HepG2 (cell line): Measurements from ENCODE around the gene ADGRG6. TPM values are rescaled to one million over a fixed set of nuclear protein-coding genes. Genes with fewer than 3 reads are reported as not detected.
"Not testable (repeated sequence)": the region's sequence is repeated elsewhere in the genome, so short reads cannot be mapped to it uniquely, and the experiment has no call there.

Experiments used
- ATAC-seq: fragments of 200-7000 bp; cut with Tn5 transposase; 3 replicates; pipeline ENCODE4 v1.9.1; 2020; ENCODE audit warnings: mild to moderate bottlenecking, moderate library complexity
- BruUV-seq: library from RNA; stranded (reverse); fragments of 400-500 nt; replicated peaks from 2 replicates; lab custom pipeline; 2021; lab: Mats Ljungman, UMichigan
- CTCF ChIA-PET: fragments of 300-600 bp; formaldehyde crosslinking; extraction: SDS; loops from one replicate; lab custom pipeline; 2021; ENCODE audit warnings: low total read pairs, inconsistent platforms, low intra/inter-chr PET ratio; lab: Yijun Ruan, JAX
- POLR2A ChIA-PET: fragments of 350-600 bp; sonication (Branson Sonifier 250); formaldehyde crosslinking; loops from one replicate; lab custom pipeline; 2020; ENCODE audit warnings: antibody characterized with exemption, inconsistent platforms; lab: Yijun Ruan, JAX
- DNase-seq: peaks from one replicate; pipeline ENCODE4 v3.0.0-alpha.2; 2015; ENCODE audit warnings: low spot score
- FAIRE-seq: peaks from 3 replicates; lab custom pipeline; 2011; peaks lifted over from hg19 to GRCh38; lab: Jason Lieb, UNC
- H2AFZ ChIP-seq: one replicate; pipeline ENCODE4 v1.6.1; 2011; ENCODE audit warnings: low read length, inconsistent platforms
- H3K27ac ChIP-seq: fragments of 300-600 bp; 3 replicates; pipeline ENCODE4 v1.8.0; 2011; ENCODE audit warnings: mixed run types, mild to moderate bottlenecking, mixed read lengths, low read length, inconsistent platforms; ENCODE audit not compliant: insufficient read depth; ENCODE audit errors: extremely low read length
- H3K27me3 ChIP-seq, 2 experiments: fragments of 200-600 bp in 1 of 2; 2 replicates in 1 of 2; 3 replicates in 1 of 2; pipeline versions ENCODE4 v1.6.0 to v1.8.0; 2011; ENCODE audit warnings: low read length in 2 of 2, mild to moderate bottlenecking in 2 of 2, moderate library complexity in 2 of 2, inconsistent platforms in 1 of 2; ENCODE audit not compliant: insufficient read depth in 2 of 2, control insufficient read depth in 1 of 2
- H3K36me3 ChIP-seq, 2 experiments: fragments of 200-600 bp in 1 of 2; replicated peaks in 1 of 2; 2 replicates in 1 of 2; 3 replicates in 1 of 2; pipeline versions ENCODE4 v1.5.1 to v1.8.0; 2011; ENCODE audit warnings: low read length in 2 of 2, inconsistent platforms in 1 of 2; ENCODE audit not compliant: insufficient read depth in 2 of 2, control insufficient read depth in 1 of 2
- H3K4me1 ChIP-seq: 2 replicates; pipeline ENCODE4 v1.5.1; 2012; ENCODE audit warnings: low read length, inconsistent platforms; ENCODE audit not compliant: insufficient read depth
- H3K4me2 ChIP-seq: 2 replicates; pipeline ENCODE4 v1.6.0; 2011; ENCODE audit warnings: low read depth, low read length, inconsistent platforms
- H3K4me3 ChIP-seq, 3 experiments: fragments of 200-600 bp in 1 of 3; sonication (generic), shearing (Covaris generic) in 1 of 3; replicated peaks in 1 of 3; 2 replicates each; pipeline ENCODE4 v1.5.1; 2011 to 2016; ENCODE audit warnings: low read length in 3 of 3, inconsistent platforms in 2 of 3, low read depth in 2 of 3, mild to moderate bottlenecking in 2 of 3, control low read depth in 1 of 3, mixed read lengths in 1 of 3; ENCODE audit not compliant: insufficient read depth in 1 of 3
- H3K79me2 ChIP-seq: one replicate; pipeline ENCODE4 v1.6.1; 2011; ENCODE audit warnings: low read length, inconsistent platforms; ENCODE audit not compliant: insufficient read depth
- H3K9ac ChIP-seq: 2 replicates; pipeline ENCODE4 v1.6.0; 2011; ENCODE audit warnings: mild to moderate bottlenecking, low read depth, low read length, inconsistent platforms; ENCODE audit not compliant: insufficient read depth
- H3K9me3 ChIP-seq: 2 replicates; pipeline ENCODE4 v1.5.1; 2012; ENCODE audit warnings: mild to moderate bottlenecking, low read length
- H4K20me1 ChIP-seq: 2 replicates; pipeline ENCODE4 v1.6.0; 2011; ENCODE audit warnings: inconsistent platforms, mild to moderate bottlenecking, low read length, moderate library complexity; ENCODE audit not compliant: insufficient read depth
- DR1 ChIP-seq: sonication (generic); formaldehyde crosslinking; IDR thresholded peaks from 2 replicates; pipeline ENCODE4 v1.8.0; 2021; ENCODE audit warnings: mild to moderate bottlenecking, missing genetic modification reagents, inconsistent platforms
- NFYB ChIP-seq: sonication (generic); formaldehyde crosslinking; IDR thresholded peaks from 2 replicates; pipeline ENCODE4 v1.4.0; 2020; ENCODE audit warnings: missing genetic modification reagents
- NFYC ChIP-seq: IDR thresholded peaks from 2 replicates; pipeline ENCODE4 v1.6.1; 2016; ENCODE audit warnings: missing genetic modification reagents, missing compliant biosample characterization
- RBM22 ChIP-seq: fragments of 200-400 bp; formaldehyde crosslinking; optimal IDR thresholded peaks from 2 replicates; pipeline ENCODE3; 2017; ENCODE audit warnings: mild to moderate bottlenecking, low read length, moderate library complexity
- ZNF496 ChIP-seq: sonication (generic); formaldehyde crosslinking; IDR thresholded peaks from 2 replicates; pipeline ENCODE4 v1.8.1; 2023; ENCODE audit warnings: mild to moderate bottlenecking, moderate library complexity, missing genetic modification reagents; ENCODE audit not compliant: insufficient replicate concordance
- WGBS: methylation state at CpG from one replicate; pipeline ENCODE4 v1.1.6; 2017; ENCODE audit warnings: low lambda C conversion rate; 5-methylcytosine and 5-hydroxymethylcytosine counted together
- in situ Hi-C: cut with HindIII; loops from 2 replicates; pipeline ENCODE4 v1.10.0; 2017; ENCODE audit warnings: low pct_unique_long_range_greater_than_20kb; ENCODE audit not compliant: extremely low pct_ligation_motif_present
- intact Hi-C: fragments of 100-400 bp; cut with micrococcal nuclease; formaldehyde crosslinking; loops from one replicate; pipeline ENCODE4 v1.10.0; 2022; ENCODE audit not compliant: unreplicated experiment
- polyA plus RNA-seq, 8 experiments: library from polyadenylated mRNA; depleted of rRNA in 3 of 8; stranded (reverse) in 7 of 8; unstranded in 1 of 8; fragments of >200 nt; fragmentation: Illumina TruSeq in 4 of 8; extraction: Trizol in 4 of 8; gene quantifications; 2 replicates each; pipeline versions ENCODE4 v1.2.1 to v1.2.3, GENCODE V29; 2011 to 2016; ENCODE audit warnings: low read depth in 4 of 8, missing spikeins in 1 of 8, mixed read lengths in 1 of 8; ENCODE audit not compliant: insufficient read depth in 1 of 8
- total RNA-seq, 5 experiments: library from RNA; depleted of rRNA; stranded (reverse); fragments of >200 nt; fragmentation: Illumina TruSeq; extraction: Trizol; gene quantifications; 2 replicates each; pipeline ENCODE4 v1.2.3, GENCODE V29; 2016; ENCODE audit warnings: low read depth in 1 of 5

The ADGRG6 gene
- total and polyA plus RNA-seq, 2 of the 13 experiments (the other 11 are each of a cell fraction or from before 2014, with no cell fraction given) = 129 to 249 TPM

DNA sequence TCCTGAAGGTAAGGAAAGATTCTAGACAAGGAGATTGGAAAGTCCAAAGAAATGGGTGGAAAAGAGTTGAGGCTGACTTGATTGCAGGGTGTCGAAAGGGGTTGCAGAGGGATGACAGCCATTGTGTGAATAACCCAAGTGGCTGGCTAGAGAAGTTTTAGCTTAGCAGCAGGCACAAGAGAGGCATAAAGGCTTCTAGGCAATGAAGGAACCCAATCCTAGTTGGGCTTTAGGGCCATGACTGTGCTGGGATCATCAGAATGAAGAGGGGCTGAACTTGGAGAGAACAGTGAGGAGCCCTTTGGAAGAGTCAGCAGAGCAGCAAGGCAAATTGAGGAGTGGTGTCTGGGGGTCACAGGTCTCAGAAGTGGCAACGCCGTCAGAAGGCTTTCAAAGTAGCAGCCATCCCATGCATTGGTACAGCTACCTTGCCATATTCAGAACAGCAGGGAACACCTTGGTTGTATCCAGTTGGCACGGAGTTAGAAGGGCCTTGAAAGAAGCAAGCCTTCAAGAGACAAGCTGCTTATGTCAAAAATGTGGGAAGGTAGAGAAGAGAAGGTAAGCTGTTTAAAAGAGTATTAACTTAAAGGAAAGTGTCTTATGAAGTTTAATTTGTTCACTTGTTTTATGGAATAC lies 146.4 kb downstream of the ADGRG6 start:
- H2AFZ ChIP-seq = no peak overlapping the region
- H3K36me3 ChIP-seq = peaks cover 26 to 71% of the 10 kb centered on the region in 2 experiments
- WGBS = 99% methylated on average over 4 of the region's 4 CpGs
- no TSS peak for BruUV-seq
- no peak overlapping the region for H3K27ac ChIP-seq
- H3K9ac ChIP-seq = no peak overlapping the region
- intact Hi-C loops (no loop called here), in situ Hi-C loops (no loop called here)
- DNase-seq (no peak), FAIRE-seq (no peak), ATAC-seq (no peak; the same call in 2 of the 3 replicates)
- H3K4me1 ChIP-seq = no peaks in the 10 kb centered on the region
- no peaks in the 10 kb centered on the region for H3K9me3 ChIP-seq
- CTCF ChIA-PET = no interaction called here
- no peak overlapping the region for H3K4me2 ChIP-seq
- no peaks in the 10 kb centered on the region for H3K79me2 ChIP-seq
- TF ChIP-seq DR1 (CRISPR knock-in tag) = no peak
- peak; percentile 94 for TF ChIP-seq RBM22
- no peak for TF ChIP-seq ZNF496 (CRISPR knock-in tag)
- no peaks in the 10 kb centered on the region for H4K20me1 ChIP-seq
- no peak overlapping the region for H3K4me3 ChIP-seq
- POLR2A ChIA-PET = no interaction called here
- no peaks in the 10 kb centered on the region for H3K27me3 ChIP-seq

- H2AFZ ChIP-seq, H4K20me1 ChIP-seq, H3K79me2 ChIP-seq, BruUV-seq, H3K27ac ChIP-seq, CTCF ChIA-PET, POLR2A ChIA-PET, in situ Hi-C loops, H3K9ac ChIP-seq, FAIRE-seq: not testable (repeated sequence)
- TF ChIP-seq NFYC (CRISPR knock-in tag) = peak; percentile 50
- peak; percentile 64 for TF ChIP-seq NFYB (CRISPR knock-in tag)
- TF ChIP-seq, all 625 proteins: peak for 2; not testable (repeated sequence) for 623
- H3K4me1 ChIP-seq, H3K27me3 ChIP-seq, intact Hi-C loops, DNase-seq, H3K4me3 ChIP-seq, H3K4me2 ChIP-seq, H3K9me3 ChIP-seq, ATAC-seq: not testable (repeated sequence)
- WGBS = 96% methylated on average over 5 of the region's 5 CpGs
- H3K36me3 ChIP-seq = peaks cover 15 to 52% of the 10 kb centered on the region in 2 experiments
Observed at GRCh38 chr6:142450856-142451255, 149.0 kb downstream of the ADGRG6 start.
